GM12874 (cell line): ENCODE results near the gene PHOSPHO1.

ENCODE experiments used
- TF ChIP-seq, protein P1 (sequence below): IDR thresholded peaks from 2 replicates; pipeline ENCODE4 v1.5.1; 2011; ENCODE audit warnings: low read depth, mild to moderate bottlenecking, control low read depth, low read length, moderate library complexity; ENCODE audit not compliant: insufficient read depth

PHOSPHO1 gene

DNA sequence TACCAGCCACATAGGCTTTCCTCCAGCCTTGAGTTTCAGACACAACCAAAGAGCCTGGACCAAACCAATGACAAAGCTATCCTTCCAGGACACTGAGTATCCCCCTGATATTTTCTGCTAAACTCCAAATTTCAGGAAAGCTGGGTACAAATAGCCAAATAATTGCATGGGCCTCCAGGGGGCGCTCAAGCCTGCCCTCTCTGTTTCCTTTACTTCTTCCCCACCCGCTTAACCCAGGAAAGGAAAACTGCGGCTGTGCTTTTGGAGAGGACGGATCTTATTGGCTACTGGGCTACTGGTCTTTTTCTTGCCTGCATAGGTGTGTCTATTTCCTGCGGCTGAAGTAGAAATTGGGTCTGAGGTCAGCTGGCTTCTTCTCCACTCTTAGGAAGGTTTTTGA lies 50.3 kb downstream of the PHOSPHO1 start:
- TF ChIP-seq, protein P1, sequence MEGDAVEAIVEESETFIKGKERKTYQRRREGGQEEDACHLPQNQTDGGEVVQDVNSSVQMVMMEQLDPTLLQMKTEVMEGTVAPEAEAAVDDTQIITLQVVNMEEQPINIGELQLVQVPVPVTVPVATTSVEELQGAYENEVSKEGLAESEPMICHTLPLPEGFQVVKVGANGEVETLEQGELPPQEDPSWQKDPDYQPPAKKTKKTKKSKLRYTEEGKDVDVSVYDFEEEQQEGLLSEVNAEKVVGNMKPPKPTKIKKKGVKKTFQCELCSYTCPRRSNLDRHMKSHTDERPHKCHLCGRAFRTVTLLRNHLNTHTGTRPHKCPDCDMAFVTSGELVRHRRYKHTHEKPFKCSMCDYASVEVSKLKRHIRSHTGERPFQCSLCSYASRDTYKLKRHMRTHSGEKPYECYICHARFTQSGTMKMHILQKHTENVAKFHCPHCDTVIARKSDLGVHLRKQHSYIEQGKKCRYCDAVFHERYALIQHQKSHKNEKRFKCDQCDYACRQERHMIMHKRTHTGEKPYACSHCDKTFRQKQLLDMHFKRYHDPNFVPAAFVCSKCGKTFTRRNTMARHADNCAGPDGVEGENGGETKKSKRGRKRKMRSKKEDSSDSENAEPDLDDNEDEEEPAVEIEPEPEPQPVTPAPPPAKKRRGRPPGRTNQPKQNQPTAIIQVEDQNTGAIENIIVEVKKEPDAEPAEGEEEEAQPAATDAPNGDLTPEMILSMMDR = peak; percentile 82
